WTC11 (cell line): ENCODE results near the gene ARHGEF39. TPM values are rescaled to one million over a fixed set of nuclear protein-coding genes. Genes with fewer than 3 reads are reported as not detected.

Experiments
- ATAC-seq: fragments of 200-7000 bp; cut with Tn5 transposase; 2 replicates; pipeline ENCODE4 v1.10.0; 2021; ENCODE audit warnings: mild to moderate bottlenecking, moderate library complexity
- CTCF ChIA-PET: fragments of 300-600 bp; sonication (Branson Sonifier 250); formaldehyde crosslinking; loops from one replicate; lab custom pipeline; 2021; ENCODE audit warnings: antibody characterized with exemption; lab: Charles Lee
- POLR2A ChIA-PET: fragments of 350-600 bp; sonication (Branson Sonifier 250); formaldehyde crosslinking; loops from one replicate; lab custom pipeline; 2021; ENCODE audit warnings: antibody characterized with exemption; lab: Charles Lee
- DNase-seq: peaks from one replicate; pipeline ENCODE4 v3.0.0; 2021; ENCODE audit warnings: low spot score
- H3K27ac Mint-ChIP-seq: 2 replicates; pipeline ENCODE4 v1.8.0; 2021; ENCODE audit warnings: mixed read lengths
- H3K27me3 Mint-ChIP-seq: 2 replicates; pipeline ENCODE4 v1.8.0; 2021; ENCODE audit warnings: low read depth, mild to moderate bottlenecking, moderate library complexity, mixed read lengths
- H3K36me3 Mint-ChIP-seq: 2 replicates; pipeline ENCODE4 v1.8.0; 2021; ENCODE audit warnings: mixed read lengths
- H3K4me1 Mint-ChIP-seq: 2 replicates; pipeline ENCODE4 v1.8.0; 2022; ENCODE audit warnings: mixed read lengths
- H3K4me3 Mint-ChIP-seq: 2 replicates; pipeline ENCODE4 v1.8.0; 2021; ENCODE audit warnings: mild to moderate bottlenecking, moderate library complexity, mixed read lengths
- H3K9me3 Mint-ChIP-seq: 2 replicates; pipeline ENCODE4 v1.8.0; 2021; ENCODE audit warnings: mixed read lengths
- CDX4 ChIP-seq: fragments of 250-450 bp; sonication (Bioruptor Pico); IDR thresholded peaks from 2 replicates; pipeline ENCODE4 v1.9.0; 2021; ENCODE audit warnings: moderate library complexity, mild to moderate bottlenecking, inconsistent platforms, borderline replicate concordance
- CTCF ChIP-seq: fragments of 200-600 bp; IDR thresholded peaks from 2 replicates; pipeline ENCODE4 v1.8.0; 2022; ENCODE audit warnings: antibody characterized with exemption
- E2F1 ChIP-seq: sonication (generic); formaldehyde crosslinking; IDR thresholded peaks from 2 replicates; pipeline ENCODE4 v1.8.0; 2022; ENCODE audit warnings: mild to moderate bottlenecking, missing genetic modification reagents
- ELF4 ChIP-seq: sonication (generic); formaldehyde crosslinking; IDR thresholded peaks from 2 replicates; pipeline ENCODE4 v1.8.1; 2022; ENCODE audit warnings: low read depth, mild to moderate bottlenecking, moderate library complexity, missing genetic modification reagents
- ETV6 ChIP-seq: sonication (generic); formaldehyde crosslinking; IDR thresholded peaks from 2 replicates; pipeline ENCODE4 v1.8.1; 2022; ENCODE audit warnings: mild to moderate bottlenecking, missing genetic modification reagents
- FOXP4 ChIP-seq: sonication (generic); formaldehyde crosslinking; IDR thresholded peaks from 2 replicates; pipeline ENCODE4 v1.8.0; 2022; ENCODE audit warnings: mild to moderate bottlenecking, missing genetic modification reagents
- HMGXB4 ChIP-seq: sonication (generic); formaldehyde crosslinking; IDR thresholded peaks from 2 replicates; pipeline ENCODE4 v1.8.1; 2023; ENCODE audit warnings: mild to moderate bottlenecking, moderate library complexity, missing genetic modification reagents
- KAT7 ChIP-seq: sonication (generic); formaldehyde crosslinking; IDR thresholded peaks from 2 replicates; pipeline ENCODE4 v1.8.1; 2023; ENCODE audit warnings: missing genetic modification reagents, mild to moderate bottlenecking, borderline replicate concordance
- MAX ChIP-seq: sonication (generic); formaldehyde crosslinking; IDR thresholded peaks from 2 replicates; pipeline ENCODE4 v1.8.0; 2022; ENCODE audit warnings: mild to moderate bottlenecking, missing genetic modification reagents
- MYBL2 ChIP-seq: sonication (generic); formaldehyde crosslinking; IDR thresholded peaks from 2 replicates; pipeline ENCODE4 v1.8.1; 2023; ENCODE audit warnings: mild to moderate bottlenecking, moderate library complexity, missing genetic modification reagents
- NFE2L1 ChIP-seq: sonication (generic); formaldehyde crosslinking; IDR thresholded peaks from 2 replicates; pipeline ENCODE4 v1.8.1; 2023; ENCODE audit warnings: missing genetic modification reagents
- NFYB ChIP-seq: sonication (generic); formaldehyde crosslinking; conservative IDR thresholded peaks from 2 replicates; pipeline ENCODE4 v1.8.0; 2022; ENCODE audit warnings: low read depth, missing genetic modification reagents
- NR2C2 ChIP-seq: sonication (generic); formaldehyde crosslinking; IDR thresholded peaks from 2 replicates; pipeline ENCODE4 v1.8.0; 2022; ENCODE audit warnings: mild to moderate bottlenecking, missing genetic modification reagents
- SP1 ChIP-seq: sonication (generic); formaldehyde crosslinking; conservative IDR thresholded peaks from 2 replicates; pipeline ENCODE4 v1.8.1; 2022; ENCODE audit warnings: missing genetic modification reagents
- TCF7 ChIP-seq: sonication (generic); formaldehyde crosslinking; IDR thresholded peaks from 2 replicates; pipeline ENCODE4 v1.8.0; 2022; ENCODE audit warnings: mild to moderate bottlenecking, low read depth, missing genetic modification reagents, moderate library complexity
- ZBTB21 ChIP-seq: sonication (generic); formaldehyde crosslinking; IDR thresholded peaks from 2 replicates; pipeline ENCODE4 v1.8.1; 2023; ENCODE audit warnings: mild to moderate bottlenecking, missing genetic modification reagents, borderline replicate concordance
- ZNF121 ChIP-seq: sonication (generic); formaldehyde crosslinking; IDR thresholded peaks from 2 replicates; pipeline ENCODE4 v1.8.0; 2023; ENCODE audit warnings: missing genetic modification reagents
- ZNF232 ChIP-seq: sonication (generic); formaldehyde crosslinking; IDR thresholded peaks from 2 replicates; pipeline ENCODE4 v1.8.0; 2022; ENCODE audit warnings: mild to moderate bottlenecking, missing genetic modification reagents
- ZNF263 ChIP-seq: sonication (generic); formaldehyde crosslinking; IDR thresholded peaks from 2 replicates; pipeline ENCODE4 v1.8.1; 2022; ENCODE audit warnings: low read depth, mild to moderate bottlenecking, moderate library complexity, missing genetic modification reagents
- ZNF423 ChIP-seq: fragments of 250-450 bp; sonication (Bioruptor Pico); IDR thresholded peaks from 2 replicates; pipeline ENCODE4 v2.1.2; 2022; ENCODE audit warnings: mild to moderate bottlenecking, moderate library complexity
- total RNA-seq: library from RNA; stranded (reverse); gene quantifications from 3 replicates; pipeline ENCODE4 v1.2.3, GENCODE V29; 2021

The ARHGEF39 gene
- total RNA-seq, 1 experiment from 2014 or later, result 23.8 TPM

- 0 out of 2 replicates have a peak, but pooled peaks have one; percentile 10 for TF ChIP-seq NFYB (CRISPR knock-in tag)
These were observed 14.4 kb downstream of the ARHGEF39 start, which contains the start of gene SIT1 (continued) for GRCh38 chr9:35650341-35651158.

GRCh38 chr9:35649431-35650340, 15.3 kb downstream of the ARHGEF39 start:
- Mint-ChIP-seq H3K27me3 (peaks cover 13% of the 10 kb centered on the region), H3K4me1 (peaks cover 46% of the 10 kb centered on the region), H3K36me3 (no peaks in the 10 kb centered on the region), H3K4me3 (no peak overlapping the region), H3K9me3 (no peaks in the 10 kb centered on the region), H3K27ac (no peak overlapping the region)
- ChIA-PET CTCF (interaction anchor here (0.6 to 4.4 kb wide), 13 partner anchors 9 to 186 kb away, joined by 3 to 46 read pairs (median 5); partner anchors contain the start of genes CCDC107 and RMRP), POLR2A (no interaction called here)
- no peak for ATAC-seq
- TF ChIP-seq ELF4 (CRISPR knock-in tag), result no peak
- no peak for TF ChIP-seq E2F1
- TF ChIP-seq TCF7 (CRISPR knock-in tag), result no peak
- no peak for TF ChIP-seq NR2C2 (CRISPR knock-in tag)
- TF ChIP-seq NFE2L1 (CRISPR knock-in tag), result no peak
- DNase-seq, result no peak

- Mint-ChIP-seq H3K4me1 (peaks cover 43% of the 10 kb centered on the region), H3K27me3 (peaks cover 13% of the 10 kb centered on the region), H3K4me3 (peak overlapping the region; percentile 88), H3K36me3 (0 out of 2 replicates have a peak, but pooled peaks cover under 1% of the 10 kb centered on the region), H3K27ac (peak overlapping the region; percentile 82), H3K9me3 (peaks cover 1% of the 10 kb centered on the region)
- DNase-seq, result peak; percentile 96
- peak; percentile 89 for ATAC-seq
- ChIA-PET CTCF (interaction anchor here (0.7 to 4.4 kb wide), 31 partner anchors 10 to 1206 kb away, joined by 3 to 47 read pairs (median 6); partner anchors contain the start of genes ARHGEF39, ATOSB, CCDC107 and GBA2), POLR2A (interaction anchor here (0.5 to 2.5 kb wide), 12 partner anchors 11 to 349 kb away, joined by 3 to 21 read pairs (median 4); partner anchors contain the start of genes ARHGEF39, CCDC107, CREB3 and RMRP)
- 0 out of 2 replicates have a peak, but pooled peaks have one; percentile 24 for TF ChIP-seq ZBTB21 (CRISPR knock-in tag)
- no peak for TF ChIP-seq KAT7 (CRISPR knock-in tag)
- peak; percentile 86 for TF ChIP-seq ZNF423 (CRISPR knock-in tag)
- peak; percentile 57 for TF ChIP-seq SP1 (CRISPR knock-in tag)
- TF ChIP-seq MAX (CRISPR knock-in tag), result peak; percentile 74
- TF ChIP-seq FOXP4, result 0 out of 2 replicates have a peak, but pooled peaks have one; percentile 52
- peak; percentile 90 for TF ChIP-seq CTCF
- 0 out of 2 replicates have a peak, but pooled peaks have one; percentile 16 for TF ChIP-seq MYBL2
- TF ChIP-seq CDX4 (CRISPR knock-in tag), result no peak
- TF ChIP-seq ZNF121 (CRISPR knock-in tag), result peak; percentile 32; the same call in 1 of the 2 replicates
- peak; percentile 96; the same call in 1 of the 2 replicates for TF ChIP-seq HMGXB4
- TF ChIP-seq ZNF232, result peak; percentile 83; the same call in 1 of the 2 replicates
- peak; percentile 73; the same call in 1 of the 2 replicates for TF ChIP-seq ETV6 (CRISPR knock-in tag)
- TF ChIP-seq ZNF263 (CRISPR knock-in tag), result no peak
These were observed 18.3 kb downstream of the ARHGEF39 start for GRCh38 chr9:35646533-35647265.
